SK-N-SH treated with all-trans-retinoic acid at 6 μM for 48 hours (cell line): ENCODE data around the gene ANAPC15.
A peak's percentile ranks its signal among the peaks of the same experiment; 100 is the strongest.

ENCODE experiments used
- ATAC-seq: fragments of 200-7000 bp; cut with Tn5 transposase; 3 replicates; pipeline ENCODE4 v1.9.1; 2020; ENCODE audit warnings: mild to moderate bottlenecking, moderate library complexity
- ARNTL ChIP-seq: fragments of 450-650 bp; formaldehyde crosslinking; IDR thresholded peaks from 2 replicates; pipeline ENCODE4 v1.5.0; 2020; ENCODE audit warnings: low read depth, mild to moderate bottlenecking, moderate library complexity, borderline replicate concordance
- BACH2 ChIP-seq: fragments of 250-450 bp; sonication (Bioruptor Pico); IDR thresholded peaks from 2 replicates; pipeline ENCODE4 v1.9.0; 2021; ENCODE audit warnings: mild to moderate bottlenecking, borderline replicate concordance
- CSDC2 ChIP-seq: fragments of 250-450 bp; sonication (Bioruptor Pico); IDR thresholded peaks from 2 replicates; pipeline ENCODE4 v1.5.0; 2020; ENCODE audit warnings: mild to moderate bottlenecking, moderate library complexity
- ESRRG ChIP-seq: fragments of 250-450 bp; sonication (Bioruptor Pico); IDR thresholded peaks from 2 replicates; pipeline ENCODE4 v1.6.1; 2021; ENCODE audit warnings: mild to moderate bottlenecking
- OSR1 ChIP-seq: fragments of 250-450 bp; sonication (Bioruptor Pico); IDR thresholded peaks from 2 replicates; pipeline ENCODE4 v1.8.0; 2022; ENCODE audit warnings: moderate library complexity, mild to moderate bottlenecking, inconsistent platforms
- PPARA ChIP-seq: fragments of 250-450 bp; sonication (Bioruptor Pico); IDR thresholded peaks from 2 replicates; pipeline ENCODE4 v1.5.0; 2020; ENCODE audit warnings: mild to moderate bottlenecking, borderline replicate concordance
- RARB ChIP-seq: fragments of 250-450 bp; sonication (Bioruptor Pico); IDR thresholded peaks from 2 replicates; pipeline ENCODE4 v1.8.0; 2021; ENCODE audit warnings: mild to moderate bottlenecking, moderate library complexity
- SNAI2 ChIP-seq: fragments of 250-450 bp; sonication (Bioruptor Pico); IDR thresholded peaks from 2 replicates; pipeline ENCODE4 v1.5.0; 2020; ENCODE audit warnings: mild to moderate bottlenecking, moderate library complexity
- TCF4 ChIP-seq: fragments of 250-450 bp; sonication (Bioruptor Pico); IDR thresholded peaks from 2 replicates; pipeline ENCODE4 v1.8.0; 2021; ENCODE audit warnings: mild to moderate bottlenecking, moderate library complexity, borderline replicate concordance
- TOX ChIP-seq: fragments of 250-450 bp; sonication (Bioruptor Pico); IDR thresholded peaks from 2 replicates; pipeline ENCODE4 v1.8.0; 2021; ENCODE audit warnings: mild to moderate bottlenecking, moderate library complexity, borderline replicate concordance
- TSHZ2 ChIP-seq: fragments of 250-450 bp; sonication (Bioruptor Pico); IDR thresholded peaks from 2 replicates; pipeline ENCODE4 v1.5.0; 2020; ENCODE audit warnings: mild to moderate bottlenecking, moderate library complexity
- ZC3H10 ChIP-seq: fragments of 250-450 bp; sonication (Bioruptor Pico); IDR thresholded peaks from 2 replicates; pipeline ENCODE4 v1.5.1; 2021; ENCODE audit warnings: mild to moderate bottlenecking, moderate library complexity
- ZFP30 ChIP-seq: fragments of 450-650 bp; formaldehyde crosslinking; IDR thresholded peaks from 2 replicates; pipeline ENCODE4 v1.5.0; 2022; ENCODE audit warnings: mild to moderate bottlenecking, moderate library complexity
- ZNF565 ChIP-seq: fragments of 450-650 bp; formaldehyde crosslinking; conservative IDR thresholded peaks from 2 replicates; pipeline ENCODE4 v1.5.0; 2020; ENCODE audit warnings: low read depth, mild to moderate bottlenecking, moderate library complexity
- ZNF70 ChIP-seq: fragments of 450-650 bp; formaldehyde crosslinking; IDR thresholded peaks from 2 replicates; pipeline ENCODE4 v1.5.0; 2020; ENCODE audit warnings: mild to moderate bottlenecking, moderate library complexity
- ZNF8 ChIP-seq: fragments of 450-650 bp; formaldehyde crosslinking; IDR thresholded peaks from 2 replicates; pipeline ENCODE4 v1.5.0; 2020; ENCODE audit warnings: mild to moderate bottlenecking, moderate library complexity
- TF ChIP-seq, protein P1 (sequence below): fragments of 250-450 bp; sonication (Bioruptor Pico); IDR thresholded peaks from 2 replicates; pipeline ENCODE4 v1.8.0; 2021; ENCODE audit warnings: low read depth, mild to moderate bottlenecking, moderate library complexity, borderline replicate concordance
- TF ChIP-seq, protein P2 (sequence below): fragments of 250-450 bp; sonication (Bioruptor Pico); IDR thresholded peaks from 2 replicates; pipeline ENCODE4 v1.5.1; 2020; ENCODE audit warnings: low read depth, mild to moderate bottlenecking, moderate library complexity
- TF ChIP-seq, protein P3 (sequence below): fragments of 250-450 bp; sonication (Bioruptor Pico); IDR thresholded peaks from 2 replicates; pipeline ENCODE4 v1.8.0; 2020; ENCODE audit warnings: mild to moderate bottlenecking, moderate library complexity, borderline replicate concordance

The ANAPC15 gene

DNA sequence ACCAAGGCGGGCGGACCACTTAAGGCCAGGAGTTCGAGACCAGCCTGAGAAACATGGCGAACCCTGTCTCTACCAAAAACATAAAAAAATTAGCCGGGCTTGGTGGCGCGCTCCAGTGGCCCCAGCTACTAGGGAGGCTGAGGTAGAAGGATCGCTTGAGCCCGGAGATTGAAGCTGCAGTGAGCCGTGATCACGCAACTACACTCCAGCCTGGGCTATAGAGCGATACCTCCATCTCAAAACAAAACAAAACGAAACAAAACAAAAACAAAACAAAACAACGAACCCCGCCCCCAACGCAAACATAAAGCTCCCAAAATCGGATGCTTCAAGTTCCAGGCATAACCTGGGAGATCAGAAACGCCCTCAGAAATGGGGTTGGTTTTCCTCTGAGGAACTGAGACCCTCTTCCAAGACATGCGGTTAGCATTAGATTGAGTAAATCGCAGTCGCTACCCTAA lies 31.3 kb downstream of the ANAPC15 start:
- TF ChIP-seq TOX (CRISPR knock-in tag) (no peak), ARNTL (CRISPR knock-in tag) (no peak), ZFP30 (no peak), SNAI2 (no peak), ESRRG (CRISPR knock-in tag) (no peak), PPARA (CRISPR knock-in tag) (no peak), TSHZ2 (no peak), BACH2 (CRISPR knock-in tag) (no peak), OSR1 (CRISPR knock-in tag) (no peak), ZC3H10 (no peak), TCF4 (no peak), ZNF70 (CRISPR knock-in tag) (no peak), CSDC2 (no peak), RARB (CRISPR knock-in tag) (no peak)
- TF ChIP-seq, protein P1, sequence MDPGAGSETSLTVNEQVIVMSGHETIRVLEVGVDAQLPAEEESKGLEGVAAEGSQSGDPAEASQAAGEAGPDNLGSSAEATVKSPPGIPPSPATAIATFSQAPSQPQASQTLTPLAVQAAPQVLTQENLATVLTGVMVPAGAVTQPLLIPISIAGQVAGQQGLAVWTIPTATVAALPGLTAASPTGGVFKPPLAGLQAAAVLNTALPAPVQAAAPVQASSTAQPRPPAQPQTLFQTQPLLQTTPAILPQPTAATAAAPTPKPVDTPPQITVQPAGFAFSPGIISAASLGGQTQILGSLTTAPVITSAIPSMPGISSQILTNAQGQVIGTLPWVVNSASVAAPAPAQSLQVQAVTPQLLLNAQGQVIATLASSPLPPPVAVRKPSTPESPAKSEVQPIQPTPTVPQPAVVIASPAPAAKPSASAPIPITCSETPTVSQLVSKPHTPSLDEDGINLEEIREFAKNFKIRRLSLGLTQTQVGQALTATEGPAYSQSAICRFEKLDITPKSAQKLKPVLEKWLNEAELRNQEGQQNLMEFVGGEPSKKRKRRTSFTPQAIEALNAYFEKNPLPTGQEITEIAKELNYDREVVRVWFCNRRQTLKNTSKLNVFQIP (CRISPR knock-in tag): no peak
- TF ChIP-seq, protein P2, sequence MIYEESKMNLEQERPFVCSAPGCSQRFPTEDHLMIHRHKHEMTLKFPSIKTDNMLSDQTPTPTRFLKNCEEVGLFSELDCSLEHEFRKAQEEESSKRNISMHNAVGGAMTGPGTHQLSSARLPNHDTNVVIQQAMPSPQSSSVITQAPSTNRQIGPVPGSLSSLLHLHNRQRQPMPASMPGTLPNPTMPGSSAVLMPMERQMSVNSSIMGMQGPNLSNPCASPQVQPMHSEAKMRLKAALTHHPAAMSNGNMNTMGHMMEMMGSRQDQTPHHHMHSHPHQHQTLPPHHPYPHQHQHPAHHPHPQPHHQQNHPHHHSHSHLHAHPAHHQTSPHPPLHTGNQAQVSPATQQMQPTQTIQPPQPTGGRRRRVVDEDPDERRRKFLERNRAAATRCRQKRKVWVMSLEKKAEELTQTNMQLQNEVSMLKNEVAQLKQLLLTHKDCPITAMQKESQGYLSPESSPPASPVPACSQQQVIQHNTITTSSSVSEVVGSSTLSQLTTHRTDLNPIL (CRISPR knock-in tag): no peak
- TF ChIP-seq, protein P3, sequence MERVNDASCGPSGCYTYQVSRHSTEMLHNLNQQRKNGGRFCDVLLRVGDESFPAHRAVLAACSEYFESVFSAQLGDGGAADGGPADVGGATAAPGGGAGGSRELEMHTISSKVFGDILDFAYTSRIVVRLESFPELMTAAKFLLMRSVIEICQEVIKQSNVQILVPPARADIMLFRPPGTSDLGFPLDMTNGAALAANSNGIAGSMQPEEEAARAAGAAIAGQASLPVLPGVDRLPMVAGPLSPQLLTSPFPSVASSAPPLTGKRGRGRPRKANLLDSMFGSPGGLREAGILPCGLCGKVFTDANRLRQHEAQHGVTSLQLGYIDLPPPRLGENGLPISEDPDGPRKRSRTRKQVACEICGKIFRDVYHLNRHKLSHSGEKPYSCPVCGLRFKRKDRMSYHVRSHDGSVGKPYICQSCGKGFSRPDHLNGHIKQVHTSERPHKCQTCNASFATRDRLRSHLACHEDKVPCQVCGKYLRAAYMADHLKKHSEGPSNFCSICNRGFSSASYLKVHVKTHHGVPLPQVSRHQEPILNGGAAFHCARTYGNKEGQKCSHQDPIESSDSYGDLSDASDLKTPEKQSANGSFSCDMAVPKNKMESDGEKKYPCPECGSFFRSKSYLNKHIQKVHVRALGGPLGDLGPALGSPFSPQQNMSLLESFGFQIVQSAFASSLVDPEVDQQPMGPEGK (CRISPR knock-in tag): no peak
- ATAC-seq: no peak

DNA sequence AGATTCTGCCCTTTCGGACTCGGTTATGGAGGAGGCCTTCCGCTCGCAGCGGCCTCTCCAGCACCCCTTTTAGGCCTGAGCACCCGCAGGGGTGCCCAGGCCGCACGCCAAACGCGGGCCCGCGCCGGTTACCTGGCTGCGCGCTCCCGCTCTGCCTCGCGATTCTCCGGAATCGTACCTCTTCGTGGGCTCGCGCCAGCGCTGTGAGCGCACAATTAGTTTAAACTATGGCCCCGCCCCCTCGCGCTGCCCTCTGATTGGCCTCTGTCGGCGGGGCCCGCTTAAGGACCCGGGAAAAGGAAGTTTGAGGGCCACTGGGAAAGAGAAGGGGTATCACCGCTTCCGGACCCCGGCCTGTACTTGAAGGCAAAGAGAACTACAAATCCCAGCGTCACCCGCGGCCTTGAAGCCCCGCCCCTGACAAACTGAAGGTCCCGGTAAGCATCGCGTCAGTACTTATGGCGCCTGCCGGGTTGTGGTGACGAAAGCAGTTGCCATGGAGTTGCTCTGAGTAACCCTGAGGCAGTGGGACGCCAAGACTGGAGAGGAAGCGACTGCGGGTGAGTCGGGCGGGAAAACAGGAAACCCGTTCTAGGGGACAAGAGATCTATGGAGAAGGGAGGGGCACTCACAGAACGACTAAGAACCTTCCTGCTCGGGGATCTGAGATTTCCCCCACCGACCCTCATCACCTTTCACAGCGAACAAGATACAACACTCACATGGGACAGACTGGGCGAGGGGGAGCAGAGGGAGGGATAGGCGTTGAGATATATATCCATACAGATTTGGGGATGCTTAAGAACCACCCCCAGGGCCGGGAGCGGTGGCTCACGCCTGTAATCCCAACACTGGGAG lies 31.9 kb downstream of the ANAPC15 start, which contains the start of the genes LRRC51 and NUMA1:
TSS of gene LRRC51 (plus strand) at position 525 of the 858 bp plus-strand sequence. CDS start 8,234 bp downstream, outside the sequence.
TSS of gene NUMA1 (minus strand) at position 217 of the 858 bp plus-strand sequence. CDS start 44,599 bp downstream, outside the sequence.
- TF ChIP-seq PPARA (CRISPR knock-in tag): no peak
- peak; percentile 44; the same call in 1 of the 2 replicates for TF ChIP-seq TSHZ2
- peak; percentile 96 for ATAC-seq

DNA sequence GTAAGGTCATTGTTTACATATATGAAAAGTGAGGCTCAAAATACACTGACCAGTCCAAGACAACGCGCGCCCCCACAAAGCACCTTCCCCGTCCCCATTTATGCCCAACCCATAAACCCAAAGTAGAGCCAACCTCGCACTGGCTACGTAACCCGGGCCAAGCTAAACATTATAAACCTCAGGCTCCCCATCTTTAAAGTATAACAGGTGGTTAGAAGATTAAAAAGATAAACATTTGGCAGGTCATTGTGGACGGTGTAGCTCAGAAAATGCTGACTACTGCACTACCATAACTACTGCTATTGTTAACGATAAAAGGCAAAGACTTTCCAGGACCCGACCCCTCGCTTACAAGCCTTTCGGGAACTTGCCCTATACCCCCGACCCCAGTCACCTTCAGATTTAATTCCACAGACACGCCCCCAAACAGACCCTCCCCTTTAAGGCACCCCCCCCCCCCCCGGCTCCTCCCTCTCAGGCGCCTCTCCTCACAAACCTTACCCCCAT lies 32.6 kb downstream of the ANAPC15 start:
- ATAC-seq: peak; percentile 55
- no peak for TF ChIP-seq SNAI2
- TF ChIP-seq, protein P1 (CRISPR knock-in tag): no peak
- TF ChIP-seq RARB (CRISPR knock-in tag): no peak
- TF ChIP-seq ZNF8 (CRISPR knock-in tag): no peak
- TF ChIP-seq ZNF565 (CRISPR knock-in tag): no peak
- no peak for TF ChIP-seq ZC3H10
- TF ChIP-seq, protein P3 (CRISPR knock-in tag): no peak
- TF ChIP-seq TCF4: no peak
